HEK293T (cell line): ENCODE data around the gene BRCA1.

Experiments
- BHLHE40 ChIP-seq: fragments of 450-650 bp; IDR thresholded peaks from 2 replicates; pipeline ENCODE4 v1.6.1; 2016; ENCODE audit warnings: mild to moderate bottlenecking, moderate library complexity, borderline replicate concordance
- FOXM1 ChIP-seq: fragments of 450-650 bp; IDR thresholded peaks from 2 replicates; pipeline ENCODE4 v1.6.1; 2017; ENCODE audit warnings: mild to moderate bottlenecking, borderline replicate concordance

- TF ChIP-seq FOXM1, result no peak
- no peak for TF ChIP-seq BHLHE40
Measured at GRCh38 chr17:43039646-43040045, 85.5 kb downstream of the BRCA1 start.
